ENCODE data around the gene CEP112.

GRCh38 chr17:65813306-65813705 is 378.6 kb downstream of the CEP112 start:
- no peak for TF ChIP-seq POLR2A (IDR thresholded peaks at IDR 0.05)
- no peak for TF ChIP-seq CTCF (IDR thresholded peaks at IDR 0.05)
